ENCODE results near the gene SOCS4. TPM values are rescaled to one million over a fixed set of nuclear protein-coding genes. Genes with fewer than 3 reads are reported as not detected.

Gene SOCS4
- total RNA-seq, result 15.7 and 22.2 TPM in 2 replicates

GRCh38 chr14:55026793-55027561 is at the start of gene SOCS4, which contains the start of gene WDHD1:
Gene SOCS4, plus strand, starts transcription at chr14:55027236. Its CDS starts 15,806 bp downstream, at chr14:55043042.
Gene WDHD1, minus strand, starts transcription at chr14:55027099. Its CDS starts 312 bp downstream, at chr14:55026787.

DNA sequence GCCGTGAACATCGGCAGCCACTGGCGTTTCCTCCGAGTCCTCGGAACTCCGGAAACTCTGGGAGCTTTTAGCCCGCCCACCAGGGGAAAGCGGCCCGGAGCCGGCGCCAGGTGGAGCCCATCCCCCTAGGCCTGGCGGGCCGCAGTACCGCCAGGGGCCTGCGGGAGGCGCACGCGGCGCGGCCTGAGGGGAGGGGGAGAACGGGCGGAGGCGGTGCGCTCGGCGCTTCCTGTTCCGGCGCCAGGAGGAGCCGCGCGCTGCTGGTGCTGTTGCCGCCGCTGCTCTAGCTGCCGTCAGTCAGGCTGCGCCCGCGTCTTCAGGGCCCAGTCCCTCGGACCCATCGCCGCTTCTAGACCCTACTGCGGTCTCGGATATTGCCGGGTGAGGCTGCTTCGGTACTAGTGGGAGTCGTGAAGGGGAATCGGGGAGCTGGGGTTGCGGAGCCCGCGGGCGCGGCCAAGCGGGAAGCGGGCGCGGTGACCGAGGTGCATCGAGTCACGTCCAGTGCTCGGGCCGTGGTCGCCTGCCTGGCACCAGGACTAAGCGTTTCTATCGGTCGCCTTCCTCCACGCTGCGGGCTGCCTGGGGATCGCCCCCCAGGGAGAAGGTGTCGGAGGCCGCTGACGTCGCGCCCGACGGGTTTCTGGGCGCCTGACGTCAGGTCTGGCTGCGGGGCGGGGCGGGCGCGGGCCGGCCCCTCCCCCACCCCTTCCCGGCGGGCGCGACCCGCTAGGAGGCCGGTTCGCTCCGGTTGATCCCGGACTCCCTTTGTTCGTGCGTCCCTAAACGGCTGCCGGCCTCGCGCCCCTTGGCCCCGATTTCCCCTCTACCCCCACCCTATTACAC is 24.6 kb downstream of the SOCS4 start, which contains the start of gene MAPK1IP1L:
Gene MAPK1IP1L, plus strand, starts transcription at position 225 of the 846 bp plus-strand sequence. CDS start 10,037 bp downstream, outside the sequence.

Other genes starting within 250 kb of the SOCS4 start
- gene GCH1, start 124.4 kb upstream of the SOCS4 start, total RNA-seq, result 3.1 and 18.1 TPM in 2 replicates
- gene WDHD1, start 137 bp upstream of the SOCS4 start, total RNA-seq, result 8.7 and 11.3 TPM in 2 replicates
- 20.2 and 26.1 TPM in 2 replicates for gene MAPK1IP1L, start 24.4 kb downstream of the SOCS4 start, total RNA-seq
- gene LGALS3, start 102.0 kb downstream of the SOCS4 start, total RNA-seq, result 152 and 171 TPM in 2 replicates
- under 0.01 and 0.07 TPM in 2 replicates for gene DLGAP5, start 164.3 kb downstream of the SOCS4 start, total RNA-seq
- 30.1 and 33.4 TPM in 2 replicates for gene FBXO34, start 244.2 kb downstream of the SOCS4 start, total RNA-seq

All from nasal cavity respiratory epithelium epithelial cell of viscerocranial mucosa (primary cell).